Thyroid gland (tissue), 4 donors: ENCODE measurements around the gene ZBTB7A. TPM values are rescaled to one million over a fixed set of nuclear protein-coding genes. Genes with fewer than 3 reads are reported as not detected.
A peak's percentile ranks its signal among the peaks of the same experiment; 100 is the strongest.

Experiments
- DNase-seq, 2 donors: peaks; one replicate each; pipeline ENCODE4 v3.0.0-alpha.2; 2019
- H3K27ac ChIP-seq, 3 donors: fragments of 200-600 bp; sonication (generic); 1 replicate in 2 of 3; 2 replicates in 1 of 3; pipeline ENCODE4 v1.5.1; 2016 to 2019; ENCODE audit warnings: mild to moderate bottlenecking in 1 of 3, moderate library complexity in 1 of 3
- H3K27me3 ChIP-seq: fragments of 200-600 bp; sonication (generic); one replicate; pipeline ENCODE4 v1.5.1; 2019
- H3K36me3 ChIP-seq, 2 donors: fragments of 200-600 bp; sonication (generic); one replicate each; pipeline ENCODE4 v1.5.1; 2016 to 2019
- H3K4me1 ChIP-seq, 2 donors: fragments of 200-600 bp; sonication (generic); one replicate each; pipeline ENCODE4 v1.5.1; 2017 to 2019
- H3K4me3 ChIP-seq, 3 donors: fragments of 200-600 bp; sonication (generic); replicated peaks in 1 of 3; 1 replicate in 2 of 3; 2 replicates in 1 of 3; pipeline ENCODE4 v1.5.1; 2016; ENCODE audit warnings: mild to moderate bottlenecking in 1 of 3
- H3K9me3 ChIP-seq: fragments of 200-600 bp; sonication (generic); one replicate; pipeline ENCODE4 v1.5.1; 2017
- CTCF ChIP-seq, 6 experiments: fragments of 200-600 bp in 3 of 6; fragments of 450-650 bp in 3 of 6; sonication (generic) in 3 of 6; IDR thresholded peaks; one replicate each; pipeline ENCODE4 v1.5.1; 2016 to 2019; ENCODE audit warnings: antibody characterized with exemption in 6 of 6, mild to moderate bottlenecking in 2 of 6, inconsistent platforms in 1 of 6, moderate library complexity in 1 of 6
- POLR2A ChIP-seq, 2 donors: fragments of 450-650 bp; IDR thresholded peaks; one replicate each; pipeline ENCODE4 v1.6.1; 2017; ENCODE audit warnings: antibody characterized with exemption in 2 of 2, mild to moderate bottlenecking in 2 of 2, moderate library complexity in 1 of 2
- WGBS, 2 donors: methylation state at CpG; one replicate each; pipeline ENCODE4 v1.1.5; 2017; 5-methylcytosine and 5-hydroxymethylcytosine counted together
- intact Hi-C: fragments of 100-400 bp; cut with DNase I; formaldehyde crosslinking; loops from one replicate; pipeline ENCODE4 v1.15.1; 2023
- total RNA-seq, 4 donors: library from RNA; depleted of rRNA; stranded (reverse); fragments of >200 nt; gene quantifications; one replicate each; pipeline ENCODE4 v1.2.3, GENCODE V29; 2016

The ZBTB7A gene
- total RNA-seq, 4 donors from 2014 or later = 45.3 to 85.3 (median 54.9) TPM

GRCh38 chr19:4061683-4062418, 4.8 kb downstream of the ZBTB7A start:
- peaks cover 54 to 64% of the 10 kb centered on the region in 2 donors for H3K4me1 ChIP-seq

GRCh38 chr19:4061178-4061682, 5.5 kb downstream of the ZBTB7A start:
- TF ChIP-seq CTCF (IDR thresholded peaks at IDR 0.05) (no peak), POLR2A (IDR thresholded peaks at IDR 0.05) (peak in 1 of 2 donors; percentile 20)
- Histone ChIP-seq H3K9me3 (no peaks in the 10 kb centered on the region), H3K27me3 (no peaks in the 10 kb centered on the region), H3K27ac (peak overlapping the region; percentile 60 to 98 (median 89)), H3K4me1 (peaks cover 54 to 64% of the 10 kb centered on the region in 2 donors), H3K36me3 (no peaks in the 10 kb centered on the region), H3K4me3 (peak overlapping the region in 1 of 3 donors; percentile 29)
- intact Hi-C loops = no loop called here
- peak; percentile 89 to 90 for DNase-seq
- 8 to 25% methylated on average over 6 to 8 of the region's 23 CpGs for WGBS, 2 donors

More at GRCh38 chr19:4061683-4062418, 4.8 kb downstream of the ZBTB7A start:
- Histone ChIP-seq H3K4me3 (peak overlapping the region in 1 of 3 donors; percentile 29), H3K27me3 (no peaks in the 10 kb centered on the region), H3K9me3 (no peaks in the 10 kb centered on the region), H3K27ac (peak overlapping the region; percentile 60 to 98 (median 89)), H3K36me3 (no peaks in the 10 kb centered on the region)
- WGBS, 2 donors = 59 to 67% methylated on average over 25 to 26 of the region's 29 CpGs
- peak; percentile 65 to 74 for DNase-seq
- TF ChIP-seq CTCF (IDR thresholded peaks at IDR 0.05) = no peak
- no peak for TF ChIP-seq POLR2A (IDR thresholded peaks at IDR 0.05)
- intact Hi-C loops = no loop called here

- H3K27ac ChIP-seq = peak overlapping the region; percentile 60 to 98 (median 89)
- H3K4me1 ChIP-seq = peaks cover 54 to 64% of the 10 kb centered on the region in 2 donors
- H3K4me3 ChIP-seq = peak overlapping the region in 1 of 3 donors; percentile 29
- DNase-seq = no peak
- no peak for TF ChIP-seq CTCF (IDR thresholded peaks at IDR 0.05)
- no peak for TF ChIP-seq POLR2A (IDR thresholded peaks at IDR 0.05)
- intact Hi-C loops = no loop called here
- 79 to 95% methylated on average over 11 to 15 of the region's 16 CpGs for WGBS, 2 donors
- no peaks in the 10 kb centered on the region for H3K9me3 ChIP-seq
- no peaks in the 10 kb centered on the region for H3K36me3 ChIP-seq
- no peaks in the 10 kb centered on the region for H3K27me3 ChIP-seq
Measured at GRCh38 chr19:4060621-4061177, 6.0 kb downstream of the ZBTB7A start.

- intact Hi-C loops = no loop called here
- H3K4me1 ChIP-seq = peaks cover 54 to 64% of the 10 kb centered on the region in 2 donors
- no peak for TF ChIP-seq CTCF (IDR thresholded peaks at IDR 0.05)
- TF ChIP-seq POLR2A (IDR thresholded peaks at IDR 0.05) = no peak
- H3K27me3 ChIP-seq = no peaks in the 10 kb centered on the region
- peaks cover under 1 to 4% of the 10 kb centered on the region in 2 donors for H3K36me3 ChIP-seq
- WGBS, 2 donors = 71 to 84% methylated on average over 10 to 33 of the region's 42 CpGs
- no peaks in the 10 kb centered on the region for H3K9me3 ChIP-seq
- peak overlapping the region in 1 of 3 donors; percentile 14 for H3K4me3 ChIP-seq
- no peak for DNase-seq
- peak overlapping the region; percentile 60 to 98 (median 89) for H3K27ac ChIP-seq
Measured at GRCh38 chr19:4059891-4060620, 6.6 kb downstream of the ZBTB7A start.
